Measurements from ENCODE around the gene FAM3C. TPM values are rescaled to one million over a fixed set of nuclear protein-coding genes. Genes with fewer than 3 reads are reported as not detected.

FAM3C gene
- total and polyA plus RNA-seq, 10 of the 15 experiments (the other 5 are each of a cell fraction or from before 2014, with no cell fraction given), result 11.0 to 110 (median 27.8) TPM

- FAIRE-seq (no peak), ATAC-seq (no peak), DNase-seq (ENCODE audit: low read depth, low spot score) (no peak)
- in situ Hi-C loops (cut with MboI), result loop anchor here (25.0 kb wide), 1 partner anchor 968 kb away; no protein-coding TSS in a partner anchor
- no peak overlapping the region for H3K27ac ChIP-seq (ENCODE audit: control insufficient read depth, insufficient read depth)
- no peak overlapping the region for H2AFZ ChIP-seq (ENCODE audit: control insufficient read depth, low read depth, low read length)
- ChIA-PET POLR2A (interaction anchor here (0.6 to 2.6 kb wide), 9 partner anchors 9 to 150 kb away, joined by 3 to 15 read pairs (median 3); partner anchors contain the start of gene FAM3C), CTCF (interaction anchor here (1.0 to 4.0 kb wide), 6 partner anchors 8 to 16 kb away, joined by 3 to 32 read pairs (median 7); partner anchors contain the start of gene FAM3C), RAD21 (ENCODE audit: unreplicated experiment) (interaction anchor here (1.1 to 10.3 kb wide), 8 partner anchors 8 to 167 kb away, joined by 3 to 115 read pairs (median 10); partner anchors contain the start of gene FAM3C), SMC1A (ENCODE audit: uncharacterized antibody, unreplicated experiment) (interaction anchor here (0.5 to 13.5 kb wide), 11 partner anchors 6 to 167 kb away, joined by 3 to 281 read pairs (median 8); partner anchors contain the start of gene FAM3C)
- H3K4me3 ChIP-seq, result no peak overlapping the region
- no peak for TF ChIP-seq IRF3 (IDR thresholded peaks at IDR 0.05)
- no peak for TF ChIP-seq CBX3 (IDR thresholded peaks at IDR 0.05; ENCODE audit: borderline replicate concordance, low read depth)
- no peak for TF ChIP-seq RUNX3 (IDR thresholded peaks at IDR 0.05; ENCODE audit: low read length)
- H3K36me3 ChIP-seq (ENCODE audit: control insufficient read depth in 2 of 2, insufficient read depth in 2 of 2, low read length in 1 of 2), result peaks cover 0 to 21% of the 10 kb centered on the region in 2 experiments
- WGBS (ENCODE audit: insufficient coverage, insufficient replicate concordance, low lambda C conversion rate, missing lambda C conversion rate), result 9% methylated on average over 1 of the region's 1 CpG
- no peaks in the 10 kb centered on the region for H4K20me1 ChIP-seq (ENCODE audit: control insufficient read depth, insufficient read depth)
- H3K9me3 ChIP-seq (replicated peaks; ENCODE audit: control insufficient read depth, insufficient read depth, low read length), result peaks cover 2% of the 10 kb centered on the region; the same call in 2 of the 3 replicates
- no peak overlapping the region for H3K4me2 ChIP-seq (ENCODE audit: control insufficient read depth, insufficient read depth)
- BruUV-seq (replicated peaks), result no TSS peak
- intact Hi-C loops (cut with micrococcal nuclease; ENCODE audit: unreplicated experiment), result loop anchor here (10.0 kb wide), 2 partner anchors 525 to 1255 kb away; partner anchors contain the start of gene TSPAN12
- no peak overlapping the region for H3K9ac ChIP-seq (ENCODE audit: control insufficient read depth, insufficient read depth, low read length)
- H3K4me1 ChIP-seq (ENCODE audit: control insufficient read depth, insufficient read depth, low read length), result peaks cover 25% of the 10 kb centered on the region
- H3K79me2 ChIP-seq (ENCODE audit: control insufficient read depth, insufficient read depth, low read length), result peaks cover 35% of the 10 kb centered on the region
- no peaks in the 10 kb centered on the region for H3K27me3 ChIP-seq (replicated peaks in 1 of 2; ENCODE audit: control insufficient read depth in 2 of 2, insufficient read depth in 2 of 2, low read length in 1 of 2)
Observed at GRCh38 chr7:121379930-121380329, 16.2 kb downstream of the FAM3C start.

DNA sequence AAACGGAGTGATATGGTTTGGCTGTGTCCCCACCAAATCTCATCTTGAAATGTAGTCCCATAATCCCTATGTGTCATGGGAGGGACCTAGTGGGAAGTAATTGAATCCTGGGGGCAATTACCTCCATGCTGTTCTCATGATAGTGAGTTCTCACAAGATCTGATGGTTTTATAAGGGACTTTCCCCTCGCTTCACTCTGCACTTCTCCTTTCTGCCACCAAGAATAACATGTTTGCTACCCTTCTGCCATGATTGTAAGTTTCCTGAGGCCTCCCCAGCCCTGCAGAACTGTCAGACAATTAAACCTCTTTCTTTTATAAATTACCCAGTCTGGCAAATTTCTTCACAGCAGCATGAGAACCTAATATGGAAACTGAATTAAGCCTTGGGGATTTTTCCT lies 19.1 kb downstream of the FAM3C start:
- Histone ChIP-seq H3K4me2 (ENCODE audit: control insufficient read depth, insufficient read depth) (no peak overlapping the region), H3K9ac (ENCODE audit: control insufficient read depth, insufficient read depth, low read length) (no peak overlapping the region), H3K9me3 (replicated peaks; ENCODE audit: control insufficient read depth, insufficient read depth, low read length) (peaks cover 2% of the 10 kb centered on the region; the same call in 2 of the 3 replicates), H3K4me1 (ENCODE audit: control insufficient read depth, insufficient read depth, low read length) (peaks cover 27% of the 10 kb centered on the region), H3K27ac (ENCODE audit: control insufficient read depth, insufficient read depth) (no peak overlapping the region), H2AFZ (ENCODE audit: control insufficient read depth, low read depth, low read length) (no peak overlapping the region), H3K79me2 (ENCODE audit: control insufficient read depth, insufficient read depth, low read length) (peaks cover 8% of the 10 kb centered on the region), H3K27me3 (replicated peaks in 1 of 2; ENCODE audit: control insufficient read depth in 2 of 2, insufficient read depth in 2 of 2, low read length in 1 of 2) (no peaks in the 10 kb centered on the region), H3K4me3 (no peak overlapping the region), H4K20me1 (ENCODE audit: control insufficient read depth, insufficient read depth) (no peaks in the 10 kb centered on the region), H3K36me3 (ENCODE audit: control insufficient read depth in 2 of 2, insufficient read depth in 2 of 2, low read length in 1 of 2) (peaks cover 0 to 21% of the 10 kb centered on the region in 2 experiments)
- BruUV-seq (replicated peaks), result no TSS peak
- intact Hi-C loops (cut with micrococcal nuclease; ENCODE audit: unreplicated experiment), result no loop called here
- FAIRE-seq (no peak), ATAC-seq (peak; percentile 41; the same call in 2 of the 3 replicates), DNase-seq (ENCODE audit: low read depth, low spot score) (no peak)
- RAD21 ChIA-PET (ENCODE audit: unreplicated experiment), result interaction anchor here (1.0 to 11.8 kb wide), 2 partner anchors 10 kb away, joined by 4 to 272 read pairs; no protein-coding TSS in a partner anchor
- 65% methylated on average over 2 of the region's 2 CpGs for WGBS (ENCODE audit: insufficient coverage, insufficient replicate concordance, low lambda C conversion rate, missing lambda C conversion rate)
- in situ Hi-C loops (cut with MboI), result loop anchor here (25.0 kb wide), 1 partner anchor 965 kb away; no protein-coding TSS in a partner anchor
- POLR2A ChIA-PET, result interaction anchor here (1.4 to 2.6 kb wide), 2 partner anchors 14 to 154 kb away, joined by 3 to 7 read pairs; no protein-coding TSS in a partner anchor
- TF ChIP-seq SUZ12 (IDR thresholded peaks at IDR 0.05; ENCODE audit: unreplicated experiment) (no peak), SPI1 (IDR thresholded peaks at IDR 0.05; ENCODE audit: borderline replicate concordance, insufficient read depth, low read depth, low read length) (peak; percentile 86), RELB (IDR thresholded peaks at IDR 0.05; ENCODE audit: low read depth) (0 out of 2 replicates have a peak, but pooled peaks have one; percentile 15)
- CTCF ChIA-PET, result interaction anchor here (5.6 kb wide), 1 partner anchor 9 kb away, joined by 87 read pairs; no protein-coding TSS in a partner anchor
- SMC1A ChIA-PET (ENCODE audit: uncharacterized antibody, unreplicated experiment), result interaction anchor here (2.9 to 9.4 kb wide), 3 partner anchors 9 to 19 kb away, joined by 8 to 281 read pairs (median 72); partner anchors contain the start of gene FAM3C

All from GM12878 (cell line).